ENCODE data around the gene CSNK2B. TPM values are rescaled to one million over a fixed set of nuclear protein-coding genes. Genes with fewer than 3 reads are reported as not detected.

CSNK2B gene
- total RNA-seq, 2 experiments from 2014 or later: 233 to 250 TPM

- Mint-ChIP-seq H3K4me1 (ENCODE audit: low read depth) (peaks cover 14% of the 10 kb centered on the region), H3K36me3 (ENCODE audit: low read depth) (peaks cover 85% of the 10 kb centered on the region), H3K27me3 (ENCODE audit: low read depth) (no peaks in the 10 kb centered on the region), H3K4me3 (no peak overlapping the region), H3K27ac (peak overlapping the region; percentile 27), H3K9me3 (ENCODE audit: insufficient read depth) (no peaks in the 10 kb centered on the region)
- CTCF ChIA-PET: interaction anchor here (1.1 kb wide), 1 partner anchor 77 kb away, joined by 3 read pairs; no protein-coding TSS in a partner anchor
- DNase-seq (no peak), ATAC-seq (no peak)
- POLR2A ChIA-PET: interaction anchor here (0.7 to 0.8 kb wide), 2 partner anchors 29 to 112 kb away, joined by 3 read pairs; partner anchors contain the start of gene MSH5
These were observed 38.1 kb upstream of the CSNK2B start for GRCh38 chr6:31627690-31628287.

GRCh38 chr6:31629014-31629413, 36.9 kb upstream of the CSNK2B start:
- POLR2A ChIA-PET: no interaction called here
- Mint-ChIP-seq H3K27ac (no peak overlapping the region), H3K27me3 (ENCODE audit: low read depth) (no peaks in the 10 kb centered on the region), H3K4me1 (ENCODE audit: low read depth) (peaks cover 8% of the 10 kb centered on the region), H3K9me3 (ENCODE audit: insufficient read depth) (no peaks in the 10 kb centered on the region), H3K4me3 (no peak overlapping the region), H3K36me3 (ENCODE audit: low read depth) (peaks cover 83% of the 10 kb centered on the region)
- no peak for DNase-seq
- CTCF ChIA-PET: no interaction called here
- no peak for ATAC-seq

GRCh38 chr6:31630177-31630934, 35.5 kb upstream of the CSNK2B start:
- peaks cover 81% of the 10 kb centered on the region for H3K36me3 Mint-ChIP-seq (ENCODE audit: low read depth)
- peaks cover 8% of the 10 kb centered on the region for H3K4me1 Mint-ChIP-seq (ENCODE audit: low read depth)
- ATAC-seq (no peak), DNase-seq (no peak)
- H3K4me3 Mint-ChIP-seq: no peak overlapping the region
- H3K9me3 Mint-ChIP-seq (ENCODE audit: insufficient read depth): no peaks in the 10 kb centered on the region
- H3K27me3 Mint-ChIP-seq (ENCODE audit: low read depth): no peaks in the 10 kb centered on the region
- peak overlapping the region; percentile 15 for H3K27ac Mint-ChIP-seq
- ChIA-PET CTCF (no interaction called here), POLR2A (no interaction called here)

- peaks cover 80% of the 10 kb centered on the region for H3K36me3 Mint-ChIP-seq (ENCODE audit: low read depth)
- H3K27me3 Mint-ChIP-seq (ENCODE audit: low read depth): no peaks in the 10 kb centered on the region
- POLR2A ChIA-PET: interaction anchor here (0.7 kb wide), 1 partner anchor 9 kb away, joined by 3 read pairs; no protein-coding TSS in a partner anchor
- no peak for ATAC-seq
- H3K9me3 Mint-ChIP-seq (ENCODE audit: insufficient read depth): no peaks in the 10 kb centered on the region
- CTCF ChIA-PET: no interaction called here
- no peak overlapping the region for H3K4me3 Mint-ChIP-seq
- peak overlapping the region; percentile 10 for H3K27ac Mint-ChIP-seq
- DNase-seq: no peak
- peaks cover 8% of the 10 kb centered on the region for H3K4me1 Mint-ChIP-seq (ENCODE audit: low read depth)
These were observed 34.7 kb upstream of the CSNK2B start for GRCh38 chr6:31631209-31631608.

- Mint-ChIP-seq H3K27me3 (ENCODE audit: low read depth) (no peaks in the 10 kb centered on the region), H3K27ac (no peak overlapping the region), H3K4me3 (no peak overlapping the region), H3K36me3 (ENCODE audit: low read depth) (peaks cover 80% of the 10 kb centered on the region), H3K9me3 (ENCODE audit: insufficient read depth) (no peaks in the 10 kb centered on the region), H3K4me1 (ENCODE audit: low read depth) (peaks cover 8% of the 10 kb centered on the region)
- DNase-seq (no peak), ATAC-seq (no peak)
- ChIA-PET POLR2A (interaction anchor here (0.7 kb wide), 1 partner anchor 8 kb away, joined by 3 read pairs; no protein-coding TSS in a partner anchor), CTCF (no interaction called here)
These were observed 34.1 kb upstream of the CSNK2B start for GRCh38 chr6:31631681-31632278.

GRCh38 chr6:31632279-31632946, 33.5 kb upstream of the CSNK2B start:
- Mint-ChIP-seq H3K27ac (no peak overlapping the region), H3K4me1 (ENCODE audit: low read depth) (peaks cover 5% of the 10 kb centered on the region), H3K36me3 (ENCODE audit: low read depth) (peaks cover 82% of the 10 kb centered on the region), H3K4me3 (no peak overlapping the region), H3K27me3 (ENCODE audit: low read depth) (no peaks in the 10 kb centered on the region), H3K9me3 (ENCODE audit: insufficient read depth) (no peaks in the 10 kb centered on the region)
- CTCF ChIA-PET: no interaction called here
- DNase-seq (no peak), ATAC-seq (no peak)
- POLR2A ChIA-PET: no interaction called here

- ATAC-seq (no peak), DNase-seq (no peak)
- POLR2A ChIA-PET: interaction anchor here (1.0 to 2.0 kb wide), 2 partner anchors 11 to 32 kb away, joined by 3 to 6 read pairs; partner anchors contain the start of gene CSNK2B
- no peaks in the 10 kb centered on the region for H3K27me3 Mint-ChIP-seq (ENCODE audit: low read depth)
- CTCF ChIA-PET: interaction anchor here (1.2 kb wide), 1 partner anchor 12 kb away, joined by 3 read pairs; no protein-coding TSS in a partner anchor
- H3K36me3 Mint-ChIP-seq (ENCODE audit: low read depth): peaks cover 77% of the 10 kb centered on the region
- no peak overlapping the region for H3K4me3 Mint-ChIP-seq
- no peaks in the 10 kb centered on the region for H3K9me3 Mint-ChIP-seq (ENCODE audit: insufficient read depth)
- H3K4me1 Mint-ChIP-seq (ENCODE audit: low read depth): no peaks in the 10 kb centered on the region
- no peak overlapping the region for H3K27ac Mint-ChIP-seq
These were observed 32.4 kb upstream of the CSNK2B start for GRCh38 chr6:31633447-31633846.

GRCh38 chr6:31634131-31634530, 31.7 kb upstream of the CSNK2B start:
- no peak overlapping the region for H3K4me3 Mint-ChIP-seq
- H3K27me3 Mint-ChIP-seq (ENCODE audit: low read depth): no peaks in the 10 kb centered on the region
- POLR2A ChIA-PET: interaction anchor here (1.0 to 2.0 kb wide), 3 partner anchors 11 to 32 kb away, joined by 3 to 6 read pairs (median 4); partner anchors contain the start of genes BAG6 and CSNK2B
- CTCF ChIA-PET: interaction anchor here (1.2 kb wide), 1 partner anchor 13 kb away, joined by 3 read pairs; no protein-coding TSS in a partner anchor
- DNase-seq: no peak
- H3K36me3 Mint-ChIP-seq (ENCODE audit: low read depth): peaks cover 77% of the 10 kb centered on the region
- no peak for ATAC-seq
- H3K4me1 Mint-ChIP-seq (ENCODE audit: low read depth): peaks cover 4% of the 10 kb centered on the region
- H3K9me3 Mint-ChIP-seq (ENCODE audit: insufficient read depth): no peaks in the 10 kb centered on the region
- no peak overlapping the region for H3K27ac Mint-ChIP-seq

- Mint-ChIP-seq H3K4me1 (ENCODE audit: low read depth) (peaks cover 8% of the 10 kb centered on the region), H3K36me3 (ENCODE audit: low read depth) (peaks cover 77% of the 10 kb centered on the region), H3K9me3 (ENCODE audit: insufficient read depth) (no peaks in the 10 kb centered on the region), H3K27ac (no peak overlapping the region), H3K4me3 (no peak overlapping the region), H3K27me3 (ENCODE audit: low read depth) (no peaks in the 10 kb centered on the region)
- ChIA-PET CTCF (interaction anchor here (1.8 kb wide), 1 partner anchor 12 kb away, joined by 7 read pairs; no protein-coding TSS in a partner anchor), POLR2A (interaction anchor here (1.0 to 2.0 kb wide), 2 partner anchors 12 to 17 kb away, joined by 4 to 6 read pairs; partner anchors contain the start of gene BAG6)
- ATAC-seq (no peak), DNase-seq (no peak)
These were observed 30.8 kb upstream of the CSNK2B start for GRCh38 chr6:31634969-31635575.

- no peak for DNase-seq
- Mint-ChIP-seq H3K4me1 (ENCODE audit: low read depth) (peaks cover 8% of the 10 kb centered on the region), H3K9me3 (ENCODE audit: insufficient read depth) (no peaks in the 10 kb centered on the region), H3K36me3 (ENCODE audit: low read depth) (peaks cover 74% of the 10 kb centered on the region), H3K27ac (no peak overlapping the region), H3K4me3 (no peak overlapping the region), H3K27me3 (ENCODE audit: low read depth) (no peaks in the 10 kb centered on the region)
- ATAC-seq: no peak
- ChIA-PET CTCF (no interaction called here), POLR2A (interaction anchor here (0.9 kb wide), 1 partner anchor 14 kb away, joined by 3 read pairs; no protein-coding TSS in a partner anchor)
These were observed 28.9 kb upstream of the CSNK2B start for GRCh38 chr6:31636698-31637596.

All from activated CD8-positive, alpha-beta T cell treated with anti-CD3 and anti-CD28 coated beads, Interleukin-2, amount 10 ng/mL, durations not matched to agents 7 days and 5 days (primary cell).